Cardiac fibroblast (primary cell): ENCODE data around the gene TMEM63A.

Experiments used
- DNase-seq, 2 donors: peaks; one replicate each; pipeline versions ENCODE4 v3.0.0 to v3.0.0-alpha.2; 2010; ENCODE audit warnings: low read depth in 2 of 2
- H3K4me3 ChIP-seq, 2 donors: replicated peaks in 1 of 2; 1 replicate in 1 of 2; 2 replicates in 1 of 2; pipeline ENCODE4 v1.5.1; 2011; ENCODE audit warnings: low read depth in 2 of 2, low read length in 2 of 2, mild to moderate bottlenecking in 2 of 2, moderate library complexity in 1 of 2
- CTCF ChIP-seq: IDR thresholded peaks from one replicate; pipeline ENCODE4 v1.5.1; 2011; ENCODE audit warnings: low read depth, mild to moderate bottlenecking, low read length, inconsistent platforms

Gene TMEM63A

GRCh38 chr1:225896937-225897549 lies 14.9 kb upstream of the TMEM63A start:
- TF ChIP-seq CTCF = no peak
- DNase-seq = peak in 1 of 2 donors; percentile 35
- H3K4me3 ChIP-seq = no peak overlapping the region

GRCh38 chr1:225896494-225896893 lies 14.3 kb upstream of the TMEM63A start:
- H3K4me3 ChIP-seq = no peak overlapping the region
- TF ChIP-seq CTCF = no peak
- no peak for DNase-seq

- H3K4me3 ChIP-seq = no peak overlapping the region
- TF ChIP-seq CTCF = no peak
- no peak for DNase-seq
Measured at GRCh38 chr1:225892307-225892706, 10.1 kb upstream of the TMEM63A start.

- H3K4me3 ChIP-seq = no peak overlapping the region
- no peak for DNase-seq
- TF ChIP-seq CTCF = no peak
Measured at GRCh38 chr1:225891229-225891972, 9.2 kb upstream of the TMEM63A start.

GRCh38 chr1:225890346-225891228 lies 8.4 kb upstream of the TMEM63A start:
- TF ChIP-seq CTCF = no peak
- H3K4me3 ChIP-seq = no peak overlapping the region
- peak in 1 of 2 donors; percentile 22 for DNase-seq

- no peak for DNase-seq
- TF ChIP-seq CTCF = no peak
- no peak overlapping the region for H3K4me3 ChIP-seq
Measured at GRCh38 chr1:225889743-225890142, 7.6 kb upstream of the TMEM63A start.
